ENCODE measurements around the gene RNF19B.

- TF ChIP-seq CTCF (IDR thresholded peaks at IDR 0.05): peak; percentile 40
- TF ChIP-seq SREBF2 (IDR thresholded peaks at IDR 0.05): no peak
- TF ChIP-seq MAFK (IDR thresholded peaks at IDR 0.05; ENCODE audit: partially characterized antibody): no peak
- no peak for TF ChIP-seq HOXA7 (CRISPR knock-in tag; IDR thresholded peaks at IDR 0.05)
- TF ChIP-seq MYC (IDR thresholded peaks at IDR 0.05; ENCODE audit: borderline replicate concordance, low read length): no peak
- no peak for TF ChIP-seq CBX8 (IDR thresholded peaks at IDR 0.05)
- no peak for TF ChIP-seq POLR2A (IDR thresholded peaks at IDR 0.05; ENCODE audit: low read length)
- no peak for TF ChIP-seq ELK1 (IDR thresholded peaks at IDR 0.05; ENCODE audit: low read depth, low read length)
- no peak for TF ChIP-seq BHLHE40 (IDR thresholded peaks at IDR 0.05; ENCODE audit: low read depth, low read length)
- TF ChIP-seq REST (IDR thresholded peaks at IDR 0.05): no peak
- TF ChIP-seq GATA3 (IDR thresholded peaks at IDR 0.05; ENCODE audit: borderline replicate concordance): no peak
Measured at GRCh38 chr1:32893198-32894018, 71.2 kb downstream of the RNF19B start.
